ENCODE data around the gene CHD8.
"Not testable (repeated sequence)": the region's sequence is repeated elsewhere in the genome, so short reads cannot be mapped to it uniquely, and the experiment has no call there.

The CHD8 gene, protein sequence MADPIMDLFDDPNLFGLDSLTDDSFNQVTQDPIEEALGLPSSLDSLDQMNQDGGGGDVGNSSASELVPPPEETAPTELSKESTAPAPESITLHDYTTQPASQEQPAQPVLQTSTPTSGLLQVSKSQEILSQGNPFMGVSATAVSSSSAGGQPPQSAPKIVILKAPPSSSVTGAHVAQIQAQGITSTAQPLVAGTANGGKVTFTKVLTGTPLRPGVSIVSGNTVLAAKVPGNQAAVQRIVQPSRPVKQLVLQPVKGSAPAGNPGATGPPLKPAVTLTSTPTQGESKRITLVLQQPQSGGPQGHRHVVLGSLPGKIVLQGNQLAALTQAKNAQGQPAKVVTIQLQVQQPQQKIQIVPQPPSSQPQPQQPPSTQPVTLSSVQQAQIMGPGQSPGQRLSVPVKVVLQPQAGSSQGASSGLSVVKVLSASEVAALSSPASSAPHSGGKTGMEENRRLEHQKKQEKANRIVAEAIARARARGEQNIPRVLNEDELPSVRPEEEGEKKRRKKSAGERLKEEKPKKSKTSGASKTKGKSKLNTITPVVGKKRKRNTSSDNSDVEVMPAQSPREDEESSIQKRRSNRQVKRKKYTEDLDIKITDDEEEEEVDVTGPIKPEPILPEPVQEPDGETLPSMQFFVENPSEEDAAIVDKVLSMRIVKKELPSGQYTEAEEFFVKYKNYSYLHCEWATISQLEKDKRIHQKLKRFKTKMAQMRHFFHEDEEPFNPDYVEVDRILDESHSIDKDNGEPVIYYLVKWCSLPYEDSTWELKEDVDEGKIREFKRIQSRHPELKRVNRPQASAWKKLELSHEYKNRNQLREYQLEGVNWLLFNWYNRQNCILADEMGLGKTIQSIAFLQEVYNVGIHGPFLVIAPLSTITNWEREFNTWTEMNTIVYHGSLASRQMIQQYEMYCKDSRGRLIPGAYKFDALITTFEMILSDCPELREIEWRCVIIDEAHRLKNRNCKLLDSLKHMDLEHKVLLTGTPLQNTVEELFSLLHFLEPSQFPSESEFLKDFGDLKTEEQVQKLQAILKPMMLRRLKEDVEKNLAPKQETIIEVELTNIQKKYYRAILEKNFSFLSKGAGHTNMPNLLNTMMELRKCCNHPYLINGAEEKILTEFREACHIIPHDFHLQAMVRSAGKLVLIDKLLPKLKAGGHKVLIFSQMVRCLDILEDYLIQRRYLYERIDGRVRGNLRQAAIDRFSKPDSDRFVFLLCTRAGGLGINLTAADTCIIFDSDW (N-terminal part only)

DNA sequence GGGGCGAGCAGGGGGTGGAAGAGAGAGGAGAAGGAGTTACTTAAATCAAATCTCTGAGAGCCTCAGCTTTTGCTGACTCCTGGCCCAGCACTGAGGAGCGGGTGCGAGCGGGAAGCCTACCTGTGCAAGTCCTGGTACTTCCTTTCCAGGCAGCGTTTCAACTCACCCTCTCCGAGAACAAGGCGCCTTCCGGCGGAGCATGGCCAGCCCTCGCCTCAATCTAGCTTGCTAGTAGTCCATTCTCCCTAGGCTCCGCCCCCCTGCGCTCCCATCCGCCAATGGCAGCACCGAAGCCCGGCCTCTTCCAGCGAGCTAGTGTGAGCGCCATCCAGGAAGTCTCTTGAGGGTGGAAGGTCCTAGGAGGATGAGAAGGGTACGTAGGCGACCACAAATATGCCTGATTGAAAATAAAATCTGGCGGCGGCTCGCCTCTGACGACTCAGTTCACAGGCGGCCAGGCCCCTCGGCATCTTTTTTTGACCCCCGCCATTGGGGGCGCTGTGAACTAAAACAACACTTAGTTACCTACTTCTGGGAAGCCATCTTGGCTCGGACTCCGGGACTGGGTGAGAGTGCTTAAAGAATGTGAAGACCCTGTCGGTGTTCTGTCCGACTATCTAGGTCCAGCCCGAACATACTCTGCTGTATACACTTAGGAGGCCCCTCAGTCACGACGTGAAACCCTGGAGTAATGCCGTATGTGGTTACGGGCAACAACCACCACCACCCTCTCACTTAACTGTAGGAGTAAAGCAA is at the start of gene CHD8:
Gene CHD8 (minus strand): TSS at position 212 of the 756 bp plus-strand sequence. CDS start 24,480 bp downstream, outside the sequence.
- peak; percentile 100 for DNase-seq

DNA sequence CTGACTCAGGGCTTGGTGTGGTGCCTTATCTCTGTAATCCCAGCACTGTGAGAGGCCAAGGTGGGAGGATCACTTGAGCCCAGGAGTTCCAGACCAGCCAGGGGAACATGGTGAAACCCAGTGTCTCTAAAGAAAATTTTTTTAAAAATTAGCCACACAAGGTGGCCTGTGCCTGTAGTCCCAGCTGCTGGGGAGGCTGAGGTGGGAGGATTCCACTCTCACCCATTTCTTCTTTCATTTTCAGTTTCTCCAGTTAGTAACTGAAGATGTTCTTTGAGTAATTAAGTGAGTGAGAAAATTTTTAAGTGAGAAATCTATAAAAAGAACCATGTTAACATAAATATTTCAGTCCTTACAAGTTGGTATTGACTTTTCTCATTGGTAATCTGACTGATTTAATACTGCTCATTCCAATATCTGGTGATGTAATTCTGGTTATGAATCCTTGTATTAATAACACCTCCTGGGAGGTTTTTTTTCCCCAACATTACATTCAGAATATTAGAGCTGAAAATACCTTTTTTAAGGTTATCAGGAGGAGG is 49.2 kb upstream of the CHD8 start:
- DNase-seq, result no peak

DNA sequence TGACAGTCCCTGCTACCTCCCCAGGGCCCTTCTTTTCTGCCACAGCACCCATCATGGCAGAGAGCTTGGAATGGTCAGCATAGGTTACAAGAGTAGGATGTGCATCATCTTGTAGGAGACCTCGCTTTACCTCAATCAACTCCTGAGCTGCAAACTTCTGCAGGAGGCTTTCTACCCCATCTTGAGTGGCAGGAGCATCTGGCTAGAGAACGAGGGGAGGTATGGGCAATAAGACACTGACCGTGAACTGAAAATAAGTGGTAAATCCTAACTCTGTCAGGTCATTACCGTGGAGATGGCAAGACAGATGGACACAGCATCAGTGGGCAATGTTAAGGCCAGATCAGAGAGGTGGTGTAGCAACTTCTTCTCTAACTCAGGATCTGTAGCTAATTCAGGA is 47.5 kb upstream of the CHD8 start:
- no peak for DNase-seq

DNA sequence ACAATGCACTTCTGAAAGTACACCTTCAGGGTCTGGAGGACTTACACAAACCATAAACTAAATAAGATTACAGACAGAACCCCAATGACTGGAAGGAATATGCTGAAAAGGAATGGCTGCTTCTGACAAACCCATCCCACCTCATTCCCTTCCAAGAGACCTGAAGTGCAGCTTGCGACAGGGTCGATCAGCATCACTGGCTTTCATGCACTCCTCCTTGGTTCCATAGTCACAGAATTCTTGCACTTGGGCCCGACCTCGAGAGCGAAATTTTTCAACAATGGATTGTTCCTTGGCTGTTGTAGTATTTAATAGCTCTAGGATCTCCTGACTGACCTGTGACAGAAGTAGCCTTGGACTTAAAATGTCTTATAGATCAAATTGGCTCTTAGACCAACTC is 45.6 kb upstream of the CHD8 start:
- DNase-seq, result no peak

DNA sequence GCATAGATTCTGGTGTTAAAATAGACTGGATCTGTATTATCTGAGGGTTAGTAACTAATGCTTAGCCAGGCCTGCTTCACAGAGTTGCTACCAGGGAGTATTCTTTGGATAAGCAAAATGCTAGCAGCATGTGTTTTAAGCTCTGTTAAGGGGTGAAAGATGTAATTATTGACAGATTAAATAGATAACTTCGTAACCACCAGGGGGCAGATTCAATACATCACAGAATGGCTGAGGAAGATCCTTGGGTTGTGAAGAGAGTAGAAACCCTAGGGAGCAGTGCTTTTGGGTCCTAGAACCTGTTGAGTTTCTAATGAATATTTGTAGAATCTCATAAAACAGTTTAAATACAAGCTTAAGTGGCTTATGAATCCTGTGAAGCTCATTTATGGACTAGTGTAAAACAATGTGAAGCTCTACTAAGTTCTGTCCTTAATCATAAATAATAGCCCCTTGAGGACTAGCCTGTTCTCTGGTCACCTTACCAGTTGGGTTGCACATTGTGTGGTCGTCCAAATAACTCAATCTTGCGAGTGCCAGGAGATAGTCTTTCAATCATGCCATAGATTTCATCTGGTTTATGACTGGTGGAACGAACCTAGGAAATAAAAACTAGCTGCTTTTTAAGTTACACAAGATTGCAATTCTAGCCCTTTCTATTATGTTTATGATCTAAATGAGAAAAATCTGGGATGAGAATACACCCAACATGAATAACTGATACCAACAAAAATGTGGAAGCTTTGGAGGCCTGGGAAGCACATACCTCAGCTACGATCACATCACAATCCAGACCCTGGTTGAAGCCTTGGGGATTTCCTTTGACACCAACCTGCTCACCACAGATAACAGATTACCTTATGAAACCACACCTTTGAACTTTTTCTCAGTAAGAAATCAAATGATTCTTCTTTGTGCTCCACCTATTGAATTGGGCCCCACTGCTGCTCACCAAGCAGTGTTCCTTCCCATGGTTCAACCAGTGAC is 42.9 kb upstream of the CHD8 start:
- DNase-seq, result peak; percentile 30

DNA sequence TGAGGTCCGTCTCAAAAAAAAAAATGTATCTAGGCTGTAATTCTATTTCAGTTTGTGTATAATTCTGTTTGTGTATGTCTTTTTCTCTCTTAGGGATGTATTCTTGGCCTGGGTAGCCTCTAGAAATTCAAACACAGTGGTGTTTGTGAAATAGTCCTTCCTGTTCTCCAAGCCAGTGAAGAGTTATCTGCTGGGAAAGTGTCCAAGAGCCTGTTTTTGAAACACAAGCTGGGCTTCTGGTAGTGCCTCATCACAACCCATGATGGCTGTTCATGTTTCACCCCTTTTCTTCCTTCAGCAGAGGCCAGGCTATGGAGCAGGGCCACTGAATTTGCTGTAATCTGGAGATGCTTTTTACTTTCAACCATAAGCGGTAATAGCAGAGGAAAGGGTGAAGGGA is 40.5 kb upstream of the CHD8 start:
- no peak for DNase-seq

DNA sequence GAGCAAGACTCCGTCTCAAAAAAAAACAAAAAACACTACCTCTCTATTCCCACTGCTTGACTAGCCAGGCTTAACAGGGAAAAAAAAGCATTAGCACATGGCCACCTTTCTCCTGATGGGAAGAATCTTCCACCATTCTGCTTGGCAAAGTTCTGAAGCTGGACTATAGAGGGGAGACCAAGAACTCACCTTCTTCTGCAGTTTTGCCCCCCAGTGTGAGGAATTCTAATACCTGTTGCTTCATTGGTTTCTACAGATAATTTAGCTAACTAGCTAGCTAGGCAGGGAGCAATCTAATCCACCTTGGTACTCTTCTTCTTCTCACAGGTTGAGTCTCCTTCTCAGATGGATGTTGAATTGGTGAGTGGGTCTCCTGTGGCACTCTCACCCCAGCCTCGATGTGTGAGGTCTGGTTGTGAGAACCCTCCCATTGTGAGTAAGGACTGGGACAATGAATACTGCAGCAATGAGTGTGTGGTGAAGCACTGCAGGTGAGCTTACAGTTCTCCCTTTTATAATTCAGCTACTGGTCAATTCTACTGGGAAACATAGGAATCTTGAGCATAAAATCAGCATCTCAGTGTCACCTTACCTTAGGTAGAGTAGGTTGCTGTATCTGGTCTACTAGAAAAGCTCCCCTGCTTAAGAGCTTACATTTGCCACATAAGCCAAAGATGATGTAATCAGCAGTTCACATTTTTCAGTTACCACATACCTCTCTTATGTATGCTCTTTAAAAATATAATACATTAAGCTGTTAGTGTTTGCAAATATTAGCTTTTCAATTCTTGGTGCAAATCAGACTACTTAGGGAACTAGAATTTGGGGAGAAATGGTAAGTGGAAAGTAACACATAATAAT is 39.2 kb upstream of the CHD8 start:
- no peak for DNase-seq

DNA sequence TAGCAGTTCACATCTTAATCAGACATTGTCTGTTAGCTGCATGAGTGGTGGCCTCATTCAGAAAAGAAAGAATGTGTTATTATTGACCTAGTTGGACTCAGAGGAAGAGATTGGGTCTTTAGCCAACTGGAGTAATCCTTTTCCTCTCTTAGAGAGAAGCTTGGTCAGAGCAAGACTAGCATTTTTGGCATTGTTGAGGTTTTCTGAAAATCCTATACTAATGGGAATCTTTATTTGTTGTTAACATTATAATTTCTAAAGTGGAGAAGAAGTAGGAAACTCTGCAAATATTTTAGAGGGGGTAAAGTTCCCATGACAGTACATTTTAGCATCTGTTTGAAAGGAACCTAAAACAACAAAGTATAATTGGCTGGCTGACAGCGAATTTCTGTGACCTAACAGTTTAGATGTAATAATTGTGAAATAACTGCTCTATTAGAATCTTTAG is 30.7 kb upstream of the CHD8 start:
- no peak for DNase-seq

DNA sequence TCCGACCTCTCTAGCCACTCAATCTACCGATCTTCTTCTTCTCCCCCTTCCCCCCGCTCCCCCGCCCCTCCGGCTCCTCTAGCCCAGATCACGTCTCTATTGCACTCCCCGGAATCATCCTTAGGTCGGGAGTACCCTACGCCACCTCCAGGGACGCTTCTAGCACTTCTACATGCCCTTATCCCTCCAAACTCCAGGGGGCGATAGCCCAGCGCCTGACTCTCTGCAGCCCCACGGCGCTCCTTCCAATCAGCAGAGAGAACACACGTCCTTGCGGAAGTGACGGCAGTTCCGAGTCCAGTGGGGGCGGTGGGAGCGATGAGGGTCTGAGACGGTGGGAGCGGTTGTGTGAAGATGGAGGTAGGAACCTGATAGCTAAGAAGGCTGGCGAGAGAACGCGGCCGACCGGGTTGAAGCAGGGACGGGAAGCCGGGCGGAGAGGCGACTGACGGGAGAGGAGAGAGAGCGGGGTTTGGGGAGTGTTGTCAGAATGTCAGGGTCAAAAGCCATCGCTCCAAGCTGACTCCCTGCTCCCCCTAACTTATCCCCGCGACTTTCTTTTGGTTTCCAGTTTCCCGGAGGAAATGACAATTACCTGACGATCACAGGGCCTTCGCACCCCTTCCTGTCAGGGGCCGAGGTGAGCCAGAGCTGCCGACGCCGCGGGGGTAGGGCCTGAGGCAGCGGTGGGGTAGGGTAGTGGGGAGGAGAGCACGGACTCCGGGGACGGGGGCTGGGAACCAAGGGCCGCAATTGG is 21.2 kb upstream of the CHD8 start, which contains the start of the genes RAB2B and TOX4:
Gene RAB2B (minus strand): TSS at position 35 of the 757 bp plus-strand sequence. CDS start 87 bp downstream, outside the sequence.
Gene TOX4 (plus strand): TSS at position 271 of the 757 bp plus-strand sequence. CDS start 84 bp downstream, at position 355.
- peak; percentile 100 for DNase-seq

DNA sequence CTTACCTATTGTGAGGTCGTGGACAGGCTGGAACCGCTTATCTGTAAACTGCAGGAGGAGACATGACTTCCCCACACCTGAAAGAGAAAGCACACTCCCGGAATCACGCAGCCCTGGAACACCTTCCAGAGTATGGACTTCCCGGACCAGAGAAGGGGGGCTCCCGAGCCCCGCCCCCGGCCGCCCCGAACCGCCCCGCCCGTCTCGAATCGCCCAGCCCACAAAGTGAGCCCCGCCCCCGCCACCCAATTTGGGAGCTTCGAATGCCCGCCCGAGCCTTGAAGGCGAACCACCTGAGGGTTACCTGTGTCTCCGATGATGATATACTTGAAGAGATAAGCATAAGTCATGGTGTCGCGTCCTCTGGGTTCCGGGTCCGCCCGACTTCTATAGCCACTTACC is 20.6 kb upstream of the CHD8 start:
- DNase-seq, result peak; percentile 91

DNA sequence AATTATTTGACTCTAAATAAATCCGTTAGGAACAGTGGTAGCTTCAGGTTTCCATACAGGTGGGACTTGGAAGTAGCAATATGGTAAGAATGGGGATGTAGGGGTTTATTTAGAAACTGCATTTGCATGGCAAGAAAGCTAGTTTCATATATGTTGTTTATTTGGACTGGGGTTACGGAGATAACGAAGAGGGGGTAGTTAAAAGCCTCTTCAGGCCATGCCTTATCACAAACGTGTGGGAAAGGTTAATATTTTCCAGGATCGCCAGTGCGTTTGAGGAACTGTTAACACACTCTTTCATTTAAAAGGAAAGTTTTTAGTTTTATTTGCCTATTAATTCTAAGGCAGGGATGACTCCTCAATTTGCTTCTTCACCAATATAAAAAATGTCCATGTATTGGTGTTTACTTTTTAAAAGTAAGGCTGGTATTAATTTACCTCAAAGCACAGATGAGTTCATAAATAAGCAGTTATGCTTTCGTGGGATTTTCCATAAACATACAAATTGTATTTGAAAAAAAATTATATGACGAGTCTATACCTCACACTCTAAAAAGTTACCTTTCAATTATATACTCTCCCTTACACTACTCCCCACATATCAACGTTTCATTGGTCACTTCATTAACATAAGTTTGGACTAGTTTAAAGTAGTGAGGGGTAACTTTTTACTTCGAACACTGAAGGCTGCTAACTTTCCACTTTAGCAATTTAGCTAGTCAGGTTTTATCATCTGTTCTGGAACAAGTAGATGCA is 20.0 kb upstream of the CHD8 start:
- no peak for DNase-seq

DNA sequence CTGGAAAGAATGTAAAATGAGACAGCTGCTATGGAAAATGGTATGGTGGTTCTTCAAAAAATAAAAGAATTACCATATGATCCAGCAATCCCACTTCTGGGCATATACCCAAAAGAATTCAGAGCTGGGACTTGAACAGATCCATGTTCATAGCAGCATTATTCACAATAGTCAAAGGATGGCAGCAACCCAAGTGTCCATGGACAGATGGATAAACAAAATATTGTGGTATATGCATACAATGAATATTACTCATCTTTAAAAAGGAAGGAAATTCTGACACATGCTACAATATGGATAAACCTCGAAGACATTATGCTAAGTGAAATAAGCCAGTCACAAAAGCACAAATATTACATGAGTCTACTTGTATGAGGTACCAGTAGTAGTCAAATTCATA is 11.7 kb upstream of the CHD8 start:
- no peak for DNase-seq

DNA sequence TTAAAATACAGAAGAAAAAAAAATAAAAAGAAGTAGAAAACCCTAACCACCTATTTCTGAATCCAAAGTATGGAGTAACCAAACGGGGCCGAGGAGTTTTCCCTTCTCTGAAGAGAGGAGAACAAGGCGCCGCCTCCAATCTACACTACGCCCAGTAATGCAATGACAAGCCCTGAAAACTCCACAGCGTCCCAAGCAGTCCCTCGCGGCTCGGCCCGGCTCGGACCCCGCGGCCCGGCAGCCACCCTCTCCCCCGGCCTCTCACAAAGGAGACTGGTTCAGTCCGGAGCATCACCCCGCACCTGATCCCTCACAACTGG is 371 bp downstream of the CHD8 start:
- DNase-seq, result no peak

DNA sequence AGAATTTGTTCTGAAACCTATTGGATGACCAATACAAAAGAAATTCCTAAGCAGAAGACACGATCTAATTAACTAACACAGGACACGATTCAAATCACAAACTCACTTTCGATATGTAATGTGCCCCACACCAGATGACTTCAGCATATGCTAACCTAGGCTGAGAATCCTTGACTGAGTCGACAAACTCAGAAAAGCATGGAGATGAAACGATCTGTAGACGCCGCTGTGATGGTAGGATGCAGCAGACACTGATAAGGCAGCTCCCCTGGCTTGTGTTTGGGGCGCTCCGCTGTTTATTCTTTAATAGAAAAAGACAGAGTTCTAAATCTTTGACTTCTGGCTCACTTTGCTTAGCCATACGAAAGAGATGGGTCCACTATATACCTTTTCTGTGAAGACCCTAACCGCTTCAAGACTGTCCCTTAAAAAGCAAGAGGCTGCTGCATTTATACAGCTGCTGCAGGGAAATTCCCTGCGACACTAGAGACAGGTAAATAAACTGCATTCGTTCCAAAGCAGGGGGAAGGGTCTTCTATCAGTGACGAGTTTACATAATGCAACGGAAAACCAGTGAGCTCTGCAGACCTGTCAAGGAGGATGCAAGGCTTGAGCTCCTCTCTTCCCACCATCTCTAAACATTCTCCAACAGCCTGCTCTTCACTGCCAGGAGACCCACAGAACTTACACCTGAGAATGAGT is 929 bp downstream of the CHD8 start:
- peak; percentile 31 for DNase-seq

DNA sequence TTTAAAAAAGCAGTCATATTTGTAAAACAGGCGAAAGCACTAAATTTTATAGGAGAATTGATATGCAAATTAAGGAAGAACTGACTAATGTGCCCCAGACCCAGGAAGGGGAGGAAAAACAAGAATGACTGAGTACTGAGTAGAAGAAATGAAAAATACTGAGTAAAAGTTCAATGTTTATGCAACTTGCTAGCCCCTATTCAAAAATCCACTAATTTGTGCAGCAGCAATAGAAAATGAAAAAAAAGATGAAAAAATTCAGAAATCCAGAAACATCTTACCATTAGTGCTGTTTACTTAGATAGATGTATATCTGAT is 6.1 kb downstream of the CHD8 start:
- DNase-seq, result no peak

DNA sequence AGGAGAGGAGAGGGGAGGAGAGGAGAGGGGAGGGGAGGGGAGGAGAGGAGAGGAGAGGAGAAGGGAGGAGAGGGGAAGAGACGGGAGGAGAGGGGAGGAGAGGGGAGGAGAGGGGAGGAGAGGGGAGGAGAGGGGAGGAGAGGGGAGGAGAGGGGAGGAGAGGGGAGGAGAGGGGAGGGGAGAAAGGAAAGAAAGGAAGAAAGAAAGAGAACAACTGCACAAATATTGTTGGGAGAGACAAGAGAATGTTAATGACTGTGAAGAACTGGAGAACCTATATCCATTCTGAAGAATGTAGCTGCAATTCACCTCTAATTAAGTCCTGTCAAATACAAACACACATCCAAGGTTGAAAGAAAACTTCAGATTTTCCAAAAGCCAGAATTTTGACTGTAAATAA is 13.3 kb downstream of the CHD8 start:
- not testable (repeated sequence) for DNase-seq

DNA sequence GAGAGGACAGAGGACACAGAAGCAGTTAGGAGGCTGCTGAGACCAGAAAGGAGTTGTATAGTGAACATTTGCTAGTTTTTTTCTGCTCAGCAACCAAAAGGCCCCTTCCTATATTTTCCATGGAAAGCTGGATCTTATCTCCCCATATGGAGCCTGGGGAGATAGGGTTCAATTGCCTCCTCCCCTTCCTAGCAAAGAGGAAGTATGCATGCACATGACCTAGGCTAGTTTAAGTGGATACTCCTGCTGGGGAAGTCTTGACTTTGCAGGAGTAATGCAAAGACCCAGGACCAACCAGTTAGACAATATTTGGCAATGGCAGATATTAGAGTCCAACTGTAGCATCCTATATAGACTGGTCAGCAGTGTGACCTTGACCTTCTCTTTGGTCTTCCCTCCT is 15.1 kb downstream of the CHD8 start:
- DNase-seq, result no peak

Data from DMS79 treated with DMSO at 0.1 percent for 48 hours (cell line).